ENCODE results near the gene RSRC1.

RSRC1 gene

DNA sequence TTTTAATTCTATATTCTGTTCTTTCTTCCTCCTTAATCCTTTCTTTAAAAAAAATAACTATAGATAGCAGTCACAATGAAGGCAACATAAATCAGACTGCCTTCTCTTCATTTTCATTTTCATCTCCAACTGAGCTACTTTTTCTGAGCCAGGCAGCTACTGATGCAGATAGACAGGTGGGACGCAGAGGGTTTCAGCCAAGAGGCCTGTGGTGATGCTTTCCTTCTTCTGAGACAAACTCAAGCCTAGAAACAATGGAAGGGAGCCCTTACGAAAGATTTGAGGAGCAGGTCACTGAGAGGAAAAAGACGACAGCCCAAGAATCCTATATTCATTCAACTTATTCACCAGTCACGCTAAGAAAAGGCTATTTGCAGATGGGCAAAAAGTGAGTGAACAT is 241.1 kb downstream of the RSRC1 start:
- DNase-seq (ENCODE audit: low spot score) = no peak
- TF ChIP-seq, protein P1, sequence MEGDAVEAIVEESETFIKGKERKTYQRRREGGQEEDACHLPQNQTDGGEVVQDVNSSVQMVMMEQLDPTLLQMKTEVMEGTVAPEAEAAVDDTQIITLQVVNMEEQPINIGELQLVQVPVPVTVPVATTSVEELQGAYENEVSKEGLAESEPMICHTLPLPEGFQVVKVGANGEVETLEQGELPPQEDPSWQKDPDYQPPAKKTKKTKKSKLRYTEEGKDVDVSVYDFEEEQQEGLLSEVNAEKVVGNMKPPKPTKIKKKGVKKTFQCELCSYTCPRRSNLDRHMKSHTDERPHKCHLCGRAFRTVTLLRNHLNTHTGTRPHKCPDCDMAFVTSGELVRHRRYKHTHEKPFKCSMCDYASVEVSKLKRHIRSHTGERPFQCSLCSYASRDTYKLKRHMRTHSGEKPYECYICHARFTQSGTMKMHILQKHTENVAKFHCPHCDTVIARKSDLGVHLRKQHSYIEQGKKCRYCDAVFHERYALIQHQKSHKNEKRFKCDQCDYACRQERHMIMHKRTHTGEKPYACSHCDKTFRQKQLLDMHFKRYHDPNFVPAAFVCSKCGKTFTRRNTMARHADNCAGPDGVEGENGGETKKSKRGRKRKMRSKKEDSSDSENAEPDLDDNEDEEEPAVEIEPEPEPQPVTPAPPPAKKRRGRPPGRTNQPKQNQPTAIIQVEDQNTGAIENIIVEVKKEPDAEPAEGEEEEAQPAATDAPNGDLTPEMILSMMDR (IDR thresholded peaks at IDR 0.05; ENCODE audit: extremely low read depth, missing control alignments) = no peak

DNA sequence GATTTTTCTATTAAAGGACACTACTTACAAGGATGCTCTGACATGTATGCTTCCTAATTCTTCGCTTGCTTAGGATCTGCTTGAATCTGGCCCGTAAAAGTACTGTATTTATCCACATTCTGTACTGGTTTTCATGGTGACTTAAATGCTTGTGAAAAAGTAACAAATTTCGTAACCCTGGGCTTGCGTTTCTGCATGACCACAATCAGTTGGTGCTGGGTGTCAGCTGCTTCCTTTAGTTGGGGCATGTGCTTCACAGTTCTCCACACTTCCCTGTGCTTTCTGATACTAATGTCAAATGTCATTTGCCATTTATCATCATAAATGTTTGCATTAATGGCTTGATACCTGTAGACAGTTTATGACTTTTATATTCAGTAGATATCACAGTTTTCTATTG is 242.7 kb downstream of the RSRC1 start:
- peak; percentile 22 for DNase-seq (ENCODE audit: low spot score)
- TF ChIP-seq, protein P1 (IDR thresholded peaks at IDR 0.05; ENCODE audit: extremely low read depth, missing control alignments) = no peak

DNA sequence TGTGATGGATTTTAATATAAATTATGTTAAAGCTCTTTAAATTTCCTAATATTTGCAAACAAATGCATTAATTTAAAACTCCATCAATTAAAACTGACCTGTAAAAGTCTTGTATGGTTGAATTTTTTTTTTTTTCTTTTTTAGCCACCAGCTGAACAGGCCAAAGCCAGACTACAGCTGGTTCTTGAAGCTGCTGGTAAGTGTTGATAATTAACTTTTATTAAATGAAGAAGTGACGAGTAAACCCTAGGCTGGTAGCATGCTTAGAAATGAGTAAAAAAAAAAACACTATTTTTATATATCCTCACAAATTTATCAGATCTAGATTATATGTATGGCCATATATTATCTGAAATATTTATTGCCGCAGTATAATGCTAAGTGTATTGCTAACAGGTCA is 244.8 kb downstream of the RSRC1 start:
- TF ChIP-seq, protein P1 (IDR thresholded peaks at IDR 0.05; ENCODE audit: extremely low read depth, missing control alignments) = no peak
- DNase-seq (ENCODE audit: low spot score) = no peak

DNA sequence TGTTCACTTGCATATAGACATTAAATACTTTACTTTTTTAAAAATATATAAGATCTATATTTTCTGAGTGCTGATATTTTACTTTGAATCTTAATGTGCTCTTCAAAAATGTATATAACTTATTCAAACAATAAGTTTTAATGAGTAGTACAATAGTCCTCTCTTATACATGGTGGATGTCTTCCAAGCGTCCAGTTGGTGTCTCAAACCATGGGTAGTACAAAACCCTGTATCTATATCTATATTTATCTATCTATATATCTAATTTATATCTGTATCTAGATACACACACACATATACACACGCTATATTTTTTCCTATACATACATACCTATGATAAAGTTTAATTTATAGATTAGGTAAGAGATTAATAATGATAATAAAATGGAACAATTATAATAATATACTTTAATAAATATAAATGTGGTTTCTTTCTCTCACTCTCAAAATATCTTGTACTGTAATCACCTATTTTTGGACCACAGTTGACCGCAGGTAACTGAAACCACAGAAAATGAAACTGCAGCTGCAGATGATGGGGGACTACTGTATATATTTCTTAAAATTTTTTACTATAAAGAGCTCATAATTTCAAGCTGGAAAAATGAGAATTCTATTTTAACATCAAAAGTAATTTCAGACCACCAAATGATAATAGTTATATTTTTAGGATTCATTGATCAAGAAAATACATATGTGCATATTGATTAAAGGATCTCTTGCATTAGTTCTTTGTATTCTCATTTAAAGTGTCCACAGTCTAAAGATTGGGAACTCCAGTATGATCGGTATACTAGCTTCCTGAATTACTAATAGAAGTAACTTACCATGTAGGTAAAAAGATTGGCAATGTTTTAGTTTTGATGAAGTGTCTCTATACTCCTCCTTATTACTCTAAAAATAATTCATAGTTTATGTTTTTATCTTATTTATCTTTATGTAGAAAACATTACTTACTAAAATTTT is 246.0 kb downstream of the RSRC1 start:
- peak; percentile 13 for DNase-seq (ENCODE audit: low spot score)
- TF ChIP-seq, protein P1 (IDR thresholded peaks at IDR 0.05; ENCODE audit: extremely low read depth, missing control alignments) = no peak

DNA sequence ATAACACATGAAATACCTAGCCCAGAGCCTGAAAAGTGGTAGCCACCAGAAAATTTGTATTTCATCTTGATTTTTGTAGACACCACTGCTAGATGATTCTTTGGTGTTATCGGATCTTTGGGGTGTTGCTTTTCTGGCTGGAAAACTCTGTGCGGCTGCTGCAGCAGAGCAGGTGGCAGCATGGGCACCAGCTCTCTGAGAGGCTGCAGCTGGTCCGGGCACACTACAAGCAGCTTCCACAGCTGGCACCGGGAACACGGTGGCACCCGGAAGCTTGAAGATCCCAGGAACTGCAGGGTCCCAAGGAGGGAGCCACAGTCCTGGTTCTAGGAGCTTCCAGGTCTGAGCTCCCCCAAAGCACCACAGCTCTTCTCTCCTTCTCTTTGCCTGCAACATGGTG is 249.4 kb downstream of the RSRC1 start:
- TF ChIP-seq, protein P1 (IDR thresholded peaks at IDR 0.05; ENCODE audit: extremely low read depth, missing control alignments) = no peak
- no peak for DNase-seq (ENCODE audit: low spot score)

DNA sequence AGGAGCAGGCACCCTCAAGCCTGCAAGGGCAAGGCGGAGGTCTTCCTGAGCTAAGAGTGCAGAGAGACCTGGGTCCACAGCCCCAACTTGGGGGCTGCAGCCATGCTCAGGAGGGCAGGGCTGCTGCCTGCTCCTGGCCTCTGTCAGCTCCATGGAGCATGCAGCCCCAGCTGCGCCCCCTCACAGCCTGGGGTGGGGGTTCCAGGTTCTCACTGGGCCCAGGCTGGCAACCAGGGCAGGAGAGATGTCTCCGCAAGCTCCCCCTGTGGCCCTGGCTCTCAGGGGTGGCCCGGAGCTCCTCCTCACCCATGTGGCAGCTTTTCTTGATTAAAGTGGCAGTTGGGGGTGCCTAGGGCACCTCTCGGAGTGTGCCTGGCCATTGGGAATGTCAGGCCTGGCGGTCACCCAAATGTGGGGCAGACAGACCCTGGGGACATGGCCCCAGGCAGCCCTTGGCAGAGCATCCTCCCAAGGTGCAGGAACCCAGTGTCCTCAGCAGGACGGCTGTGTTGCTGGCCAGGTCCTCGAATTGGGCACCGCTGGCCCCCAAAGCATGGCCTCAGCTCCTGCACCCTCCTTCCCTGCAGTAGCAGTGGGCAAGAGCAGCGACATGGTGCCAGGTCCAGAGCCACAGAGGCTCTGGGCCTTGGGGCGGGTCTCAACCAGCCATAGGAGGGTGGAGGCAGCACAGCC is 251.0 kb downstream of the RSRC1 start:
- no peak for DNase-seq (ENCODE audit: low spot score)
- TF ChIP-seq, protein P1 (IDR thresholded peaks at IDR 0.05; ENCODE audit: extremely low read depth, missing control alignments) = no peak

DNA sequence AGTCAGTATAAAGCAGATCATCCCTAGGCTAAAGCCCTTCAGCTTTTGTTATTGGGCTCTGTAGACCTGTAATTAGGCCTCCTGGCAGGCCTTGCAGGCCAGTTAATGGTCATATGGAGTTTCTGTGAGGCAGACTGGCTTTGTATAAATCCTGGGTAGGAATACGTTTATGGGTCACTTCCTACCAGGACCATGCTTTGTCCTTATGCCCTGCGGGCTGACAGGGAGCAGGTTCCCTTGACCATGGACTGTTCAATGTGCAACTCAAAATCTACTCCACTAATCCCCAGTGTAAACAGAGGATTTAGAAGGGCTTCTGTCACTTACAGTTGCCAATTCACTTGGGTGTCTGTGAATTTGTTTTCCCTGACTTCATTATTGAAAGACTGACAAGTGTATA is 258.4 kb downstream of the RSRC1 start:
- TF ChIP-seq, protein P1 (IDR thresholded peaks at IDR 0.05; ENCODE audit: extremely low read depth, missing control alignments) = no peak
- DNase-seq (ENCODE audit: low spot score) = no peak
